WTC11 (cell line): ENCODE results near the gene GPC5. TPM values are rescaled to one million over a fixed set of nuclear protein-coding genes. Genes with fewer than 3 reads are reported as not detected.

Source experiments
- ATAC-seq: fragments of 200-7000 bp; cut with Tn5 transposase; 2 replicates; pipeline ENCODE4 v1.10.0; 2021; ENCODE audit warnings: mild to moderate bottlenecking, moderate library complexity
- CTCF ChIA-PET: fragments of 300-600 bp; sonication (Branson Sonifier 250); formaldehyde crosslinking; loops from one replicate; lab custom pipeline; 2021; ENCODE audit warnings: antibody characterized with exemption; lab: Charles Lee
- POLR2A ChIA-PET: fragments of 350-600 bp; sonication (Branson Sonifier 250); formaldehyde crosslinking; loops from one replicate; lab custom pipeline; 2021; ENCODE audit warnings: antibody characterized with exemption; lab: Charles Lee
- DNase-seq: peaks from one replicate; pipeline ENCODE4 v3.0.0; 2021; ENCODE audit warnings: low spot score
- H3K27ac Mint-ChIP-seq: 2 replicates; pipeline ENCODE4 v1.8.0; 2021; ENCODE audit warnings: mixed read lengths
- H3K27me3 Mint-ChIP-seq: 2 replicates; pipeline ENCODE4 v1.8.0; 2021; ENCODE audit warnings: low read depth, mild to moderate bottlenecking, moderate library complexity, mixed read lengths
- H3K36me3 Mint-ChIP-seq: 2 replicates; pipeline ENCODE4 v1.8.0; 2021; ENCODE audit warnings: mixed read lengths
- H3K4me1 Mint-ChIP-seq: 2 replicates; pipeline ENCODE4 v1.8.0; 2022; ENCODE audit warnings: mixed read lengths
- H3K4me3 Mint-ChIP-seq: 2 replicates; pipeline ENCODE4 v1.8.0; 2021; ENCODE audit warnings: mild to moderate bottlenecking, moderate library complexity, mixed read lengths
- H3K9me3 Mint-ChIP-seq: 2 replicates; pipeline ENCODE4 v1.8.0; 2021; ENCODE audit warnings: mixed read lengths
- AFF4 ChIP-seq: sonication (generic); formaldehyde crosslinking; IDR thresholded peaks from 2 replicates; pipeline ENCODE4 v1.8.1; 2023; ENCODE audit warnings: mild to moderate bottlenecking, missing genetic modification reagents, borderline replicate concordance
- ATF1 ChIP-seq: sonication (generic); formaldehyde crosslinking; IDR thresholded peaks from 2 replicates; pipeline ENCODE4 v1.8.1; 2023; ENCODE audit warnings: mild to moderate bottlenecking, moderate library complexity, missing genetic modification reagents
- CTCF ChIP-seq: fragments of 200-600 bp; IDR thresholded peaks from 2 replicates; pipeline ENCODE4 v1.8.0; 2022; ENCODE audit warnings: antibody characterized with exemption
- GRHL2 ChIP-seq: fragments of 250-450 bp; sonication (Bioruptor Pico); IDR thresholded peaks from 2 replicates; pipeline ENCODE4 v1.8.0; 2022; ENCODE audit warnings: mild to moderate bottlenecking, moderate library complexity; ENCODE audit not compliant: insufficient replicate concordance, severe bottlenecking
- GTF2I ChIP-seq: fragments of 250-450 bp; sonication (Bioruptor Pico); conservative IDR thresholded peaks from 2 replicates; pipeline ENCODE4 v1.4.0; 2021; ENCODE audit warnings: mild to moderate bottlenecking
- IRF2 ChIP-seq: sonication (generic); formaldehyde crosslinking; IDR thresholded peaks from 2 replicates; pipeline ENCODE4 v1.8.0; 2022; ENCODE audit warnings: low read depth, missing genetic modification reagents, borderline replicate concordance
- JAZF1 ChIP-seq: fragments of 250-450 bp; sonication (Bioruptor Pico); IDR thresholded peaks from 2 replicates; pipeline ENCODE4 v1.9.0; 2021; ENCODE audit warnings: moderate library complexity, mild to moderate bottlenecking, inconsistent platforms
- MXD4 ChIP-seq: fragments of 250-450 bp; sonication (Bioruptor Pico); IDR thresholded peaks from 2 replicates; pipeline ENCODE4 v1.8.0; 2021; ENCODE audit warnings: mild to moderate bottlenecking, moderate library complexity, borderline replicate concordance
- OVOL2 ChIP-seq: fragments of 250-450 bp; sonication (Bioruptor Pico); IDR thresholded peaks from 2 replicates; pipeline ENCODE4 v1.9.0; 2021; ENCODE audit warnings: mild to moderate bottlenecking, borderline replicate concordance
- RORB ChIP-seq: fragments of 250-450 bp; sonication (Bioruptor Pico); IDR thresholded peaks from 2 replicates; pipeline ENCODE4 v1.9.0; 2021; ENCODE audit warnings: mild to moderate bottlenecking
- ZNF281 ChIP-seq: sonication (generic); formaldehyde crosslinking; IDR thresholded peaks from 2 replicates; pipeline ENCODE4 v1.8.0; 2023; ENCODE audit warnings: mild to moderate bottlenecking, missing genetic modification reagents
- ZNF317 ChIP-seq: sonication (generic); formaldehyde crosslinking; IDR thresholded peaks from 2 replicates; pipeline ENCODE4 v1.8.1; 2023; ENCODE audit warnings: low read depth, mild to moderate bottlenecking, moderate library complexity, missing genetic modification reagents, borderline replicate concordance
- total RNA-seq: library from RNA; stranded (reverse); gene quantifications from 3 replicates; pipeline ENCODE4 v1.2.3, GENCODE V29; 2021
- TF ChIP-seq, protein P1 (sequence below): sonication (generic); formaldehyde crosslinking; IDR thresholded peaks from 2 replicates; pipeline ENCODE4 v1.8.1; 2022; ENCODE audit warnings: mild to moderate bottlenecking, moderate library complexity, missing genetic modification reagents
- TF ChIP-seq, protein P2 (sequence below): fragments of 250-450 bp; sonication (Bioruptor Pico); conservative IDR thresholded peaks from 2 replicates; pipeline ENCODE4 v1.9.0; 2021; ENCODE audit warnings: mild to moderate bottlenecking

The GPC5 gene
- total RNA-seq, 1 experiment from 2014 or later, result 0.46 TPM

GRCh38 chr13:92150606-92151005 is 752.2 kb downstream of the GPC5 start (continued):
- TF ChIP-seq AFF4 (CRISPR knock-in tag) (no peak), ZNF281 (CRISPR knock-in tag) (no peak), OVOL2 (CRISPR knock-in tag) (no peak), IRF2 (CRISPR knock-in tag) (no peak), ZNF317 (CRISPR knock-in tag) (no peak), JAZF1 (CRISPR knock-in tag) (no peak), ATF1 (CRISPR knock-in tag) (no peak), RORB (CRISPR knock-in tag) (no peak), GTF2I (CRISPR knock-in tag) (no peak)
- TF ChIP-seq, protein P1, sequence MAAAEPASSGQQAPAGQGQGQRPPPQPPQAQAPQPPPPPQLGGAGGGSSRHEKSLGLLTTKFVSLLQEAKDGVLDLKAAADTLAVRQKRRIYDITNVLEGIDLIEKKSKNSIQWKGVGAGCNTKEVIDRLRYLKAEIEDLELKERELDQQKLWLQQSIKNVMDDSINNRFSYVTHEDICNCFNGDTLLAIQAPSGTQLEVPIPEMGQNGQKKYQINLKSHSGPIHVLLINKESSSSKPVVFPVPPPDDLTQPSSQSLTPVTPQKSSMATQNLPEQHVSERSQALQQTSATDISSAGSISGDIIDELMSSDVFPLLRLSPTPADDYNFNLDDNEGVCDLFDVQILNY, result no peak

GRCh38 chr13:92158346-92158745 is 759.9 kb downstream of the GPC5 start:
- CTCF ChIA-PET, result no interaction called here
- no peaks in the 10 kb centered on the region for H3K4me1 Mint-ChIP-seq
- no peak overlapping the region for H3K27ac Mint-ChIP-seq
- POLR2A ChIA-PET, result interaction anchor here (0.6 kb wide), 1 partner anchor 622 kb away, joined by 3 read pairs; no protein-coding TSS in a partner anchor
- H3K36me3 Mint-ChIP-seq, result 0 out of 2 replicates have a peak, but pooled peaks cover 2% of the 10 kb centered on the region
- H3K4me3 Mint-ChIP-seq, result no peak overlapping the region
- no peak for ATAC-seq
- TF ChIP-seq, protein P2, sequence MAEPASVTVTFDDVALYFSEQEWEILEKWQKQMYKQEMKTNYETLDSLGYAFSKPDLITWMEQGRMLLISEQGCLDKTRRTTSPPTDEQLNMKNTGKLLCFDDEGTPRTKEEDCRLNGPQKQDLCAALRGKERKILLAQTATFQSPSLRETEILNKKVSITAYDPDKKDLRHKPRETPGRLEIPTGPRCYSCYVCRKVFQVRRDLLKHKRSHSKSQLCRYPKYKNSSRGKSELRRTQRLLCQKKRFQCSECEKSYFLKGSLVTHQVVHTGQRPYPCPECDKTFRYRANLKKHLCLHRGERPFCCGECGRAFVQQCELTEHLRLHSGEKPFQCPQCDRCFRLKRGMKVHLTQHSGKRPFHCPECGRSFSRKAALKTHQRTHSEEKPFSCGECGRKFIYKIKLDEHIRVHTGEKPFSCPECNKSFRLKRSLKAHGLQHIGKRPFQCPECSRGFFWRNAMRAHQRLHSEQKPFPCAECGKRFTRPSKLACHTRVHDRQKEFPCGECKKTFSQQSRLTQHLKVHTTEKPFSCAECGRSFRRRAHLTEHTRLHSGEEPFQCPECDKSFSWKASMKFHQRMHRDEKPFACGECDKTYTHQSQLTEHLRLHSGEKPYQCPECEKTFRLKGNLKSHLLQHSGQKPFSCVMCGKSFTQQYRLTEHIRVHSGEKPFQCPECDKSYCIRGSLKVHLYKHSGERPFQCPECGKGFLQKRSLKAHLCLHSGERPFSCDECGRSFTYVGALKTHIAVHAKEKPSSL (CRISPR knock-in tag), result no peak
- TF ChIP-seq MXD4 (CRISPR knock-in tag), result no peak
- TF ChIP-seq, all 79 proteins: peak for 0
- no peak for DNase-seq
- Mint-ChIP-seq H3K9me3 (peaks cover 7% of the 10 kb centered on the region), H3K27me3 (no peaks in the 10 kb centered on the region)

GRCh38 chr13:92164822-92165221 is 766.4 kb downstream of the GPC5 start:
- no peaks in the 10 kb centered on the region for H3K36me3 Mint-ChIP-seq
- DNase-seq, result peak; percentile 25
- no peaks in the 10 kb centered on the region for H3K9me3 Mint-ChIP-seq
- H3K27ac Mint-ChIP-seq, result no peak overlapping the region
- ChIA-PET CTCF (no interaction called here), POLR2A (no interaction called here)
- H3K4me3 Mint-ChIP-seq, result no peak overlapping the region
- no peak for TF ChIP-seq CTCF
- TF ChIP-seq GRHL2 (CRISPR knock-in tag), result no peak
- no peaks in the 10 kb centered on the region for H3K27me3 Mint-ChIP-seq
- peaks cover 5% of the 10 kb centered on the region for H3K4me1 Mint-ChIP-seq
- ATAC-seq, result peak; percentile 86
